ENCODE results near the gene LIFR.

LIFR gene

GRCh38 chr5:38465702-38466423 lies 90.6 kb downstream of the LIFR start:
- TF ChIP-seq CTCF (IDR thresholded peaks at IDR 0.05; ENCODE audit: extremely low read depth, missing control alignments) = no peak
- DNase-seq (ENCODE audit: low spot score) = no peak

- TF ChIP-seq CTCF (IDR thresholded peaks at IDR 0.05; ENCODE audit: extremely low read depth, missing control alignments) = no peak
- no peak for DNase-seq (ENCODE audit: low spot score)
Measured at GRCh38 chr5:38465061-38465460, 91.4 kb downstream of the LIFR start.

- TF ChIP-seq CTCF (IDR thresholded peaks at IDR 0.05; ENCODE audit: extremely low read depth, missing control alignments) = no peak
- no peak for DNase-seq (ENCODE audit: low spot score)
Measured at GRCh38 chr5:38463634-38464521, 92.6 kb downstream of the LIFR start.

GRCh38 chr5:38462976-38463633 lies 93.3 kb downstream of the LIFR start:
- no peak for DNase-seq (ENCODE audit: low spot score)

GRCh38 chr5:38458174-38458573 lies 98.3 kb downstream of the LIFR start:
- no peak for DNase-seq (ENCODE audit: low spot score)

More at GRCh38 chr5:38462976-38463633, 93.3 kb downstream of the LIFR start:
- TF ChIP-seq CTCF (IDR thresholded peaks at IDR 0.05; ENCODE audit: extremely low read depth, missing control alignments) = no peak

GRCh38 chr5:38456657-38457399 lies 99.6 kb downstream of the LIFR start:
- DNase-seq (ENCODE audit: low spot score) = no peak
- TF ChIP-seq CTCF (IDR thresholded peaks at IDR 0.05; ENCODE audit: extremely low read depth, missing control alignments) = no peak

More at GRCh38 chr5:38458174-38458573, 98.3 kb downstream of the LIFR start:
- TF ChIP-seq CTCF (IDR thresholded peaks at IDR 0.05; ENCODE audit: extremely low read depth, missing control alignments) = no peak
